Activated CD4-positive, alpha-beta T cell treated with anti-CD3 and anti-CD28 coated beads, Interleukin-2, amount 10 ng/mL, durations not matched to agents 7 days and 5 days (primary cell): ENCODE data around the gene CCDC70. TPM values are rescaled to one million over a fixed set of nuclear protein-coding genes. Genes with fewer than 3 reads are reported as not detected.

ENCODE experiments used
- total RNA-seq, 2 experiments: library from RNA; stranded (reverse); gene quantifications; one replicate each; pipeline ENCODE4 v1.2.3, GENCODE V29; 2021

The CCDC70 gene
- total RNA-seq, 2 experiments from 2014 or later: not detected

Other genes starting within 250 kb of the CCDC70 start
- gene DHRS12, start 57.8 kb upstream of the CCDC70 start, total RNA-seq: 1 to 10 TPM; 9.5 to 9.7 TPM
- gene TMEM272, start 16.8 kb upstream of the CCDC70 start, total RNA-seq: 1 to 10 TPM; 1.3 to 1.5 TPM
- gene ATP7B, start 149.5 kb downstream of the CCDC70 start, total RNA-seq: under 1 TPM; 0.62 to 0.74 TPM
- 10 to 100 TPM; 31.1 to 31.7 TPM for gene ALG11, start 150.4 kb downstream of the CCDC70 start, total RNA-seq
- 10 to 100 TPM; 11.7 to 12.9 TPM for gene UTP14C, start 162.7 kb downstream of the CCDC70 start, total RNA-seq